HepG2 (cell line): ENCODE data around the gene TMEM14A. TPM values are rescaled to one million over a fixed set of nuclear protein-coding genes. Genes with fewer than 3 reads are reported as not detected.

ENCODE experiments used
- ATM ChIP-seq: fragments of 450-650 bp; IDR thresholded peaks from 2 replicates; pipeline ENCODE4 v1.7.1; 2017; ENCODE audit warnings: mild to moderate bottlenecking, borderline replicate concordance
- CBX5 ChIP-seq: sonication (generic); formaldehyde crosslinking; IDR thresholded peaks from 2 replicates; pipeline ENCODE4 v1.4.0; 2020; ENCODE audit warnings: missing genetic modification reagents, borderline replicate concordance
- HES4 ChIP-seq: sonication (generic); formaldehyde crosslinking; IDR thresholded peaks from 2 replicates; pipeline ENCODE4 v1.9.0; 2021; ENCODE audit warnings: mild to moderate bottlenecking, missing genetic modification reagents, borderline replicate concordance
- IKZF1 ChIP-seq: fragments of 450-650 bp; IDR thresholded peaks from 2 replicates; pipeline ENCODE4 v1.7.1; 2016
- KLF12 ChIP-seq: sonication (generic); formaldehyde crosslinking; IDR thresholded peaks from 2 replicates; pipeline ENCODE4 v1.4.0; 2020; ENCODE audit warnings: missing genetic modification reagents, borderline replicate concordance
- LRRFIP1 ChIP-seq: sonication (generic); formaldehyde crosslinking; conservative IDR thresholded peaks from 2 replicates; pipeline ENCODE4 v1.4.0; 2020; ENCODE audit warnings: missing genetic modification reagents
- MAFF ChIP-seq: IDR thresholded peaks from 2 replicates; pipeline ENCODE4 v1.6.1; 2011; ENCODE audit warnings: low read depth, low read length, improper control_type of control experiment
- MAZ ChIP-seq, 2 experiments: sonication (generic) in 1 of 2; formaldehyde crosslinking in 1 of 2; IDR thresholded peaks; 2 replicates each; pipeline versions ENCODE4 v1.5.0 to v1.6.1; 2012 to 2020; ENCODE audit warnings: low read depth in 2 of 2, mild to moderate bottlenecking in 2 of 2, borderline replicate concordance in 1 of 2, improper control_type of control experiment in 1 of 2, low read length in 1 of 2, missing genetic modification reagents in 1 of 2, moderate library complexity in 1 of 2
- NR2C2 ChIP-seq: sonication (generic); formaldehyde crosslinking; IDR thresholded peaks from 2 replicates; pipeline ENCODE4 v1.4.0; 2020; ENCODE audit warnings: missing genetic modification reagents, mild to moderate bottlenecking, moderate library complexity, borderline replicate concordance
- SNAPC2 ChIP-seq: sonication (generic); formaldehyde crosslinking; IDR thresholded peaks from 2 replicates; pipeline ENCODE4 v1.8.1; 2022; ENCODE audit warnings: mild to moderate bottlenecking, missing genetic modification reagents
- ZNF230 ChIP-seq: sonication (generic); formaldehyde crosslinking; IDR thresholded peaks from 2 replicates; pipeline ENCODE4 v1.4.0; 2020; ENCODE audit warnings: mild to moderate bottlenecking, missing genetic modification reagents
- ZNF253 ChIP-seq: sonication (generic); formaldehyde crosslinking; IDR thresholded peaks from 2 replicates; pipeline ENCODE4 v1.8.0; 2022; ENCODE audit warnings: mild to moderate bottlenecking, missing genetic modification reagents, borderline replicate concordance
- ZNF468 ChIP-seq: sonication (generic); formaldehyde crosslinking; IDR thresholded peaks from 2 replicates; pipeline ENCODE4 v1.8.0; 2022; ENCODE audit warnings: mild to moderate bottlenecking, moderate library complexity, missing genetic modification reagents
- ZNF512 ChIP-seq: sonication (generic); formaldehyde crosslinking; IDR thresholded peaks from 2 replicates; pipeline ENCODE4 v1.4.0; 2020; ENCODE audit warnings: mild to moderate bottlenecking, missing genetic modification reagents
- ZNF546 ChIP-seq: sonication (generic); formaldehyde crosslinking; conservative IDR thresholded peaks from 2 replicates; pipeline ENCODE4 v1.8.1; 2023; ENCODE audit warnings: mild to moderate bottlenecking, missing genetic modification reagents
- ZNF569 ChIP-seq: sonication (generic); formaldehyde crosslinking; IDR thresholded peaks from 2 replicates; pipeline ENCODE4 v1.5.0; 2020; ENCODE audit warnings: mild to moderate bottlenecking, missing genetic modification reagents, moderate library complexity, borderline replicate concordance
- ZNF879 ChIP-seq: sonication (generic); formaldehyde crosslinking; IDR thresholded peaks from 2 replicates; pipeline ENCODE4 v1.8.1; 2023; ENCODE audit warnings: missing genetic modification reagents
- polyA plus RNA-seq, 8 experiments: library from polyadenylated mRNA; depleted of rRNA in 3 of 8; stranded (reverse) in 7 of 8; unstranded in 1 of 8; fragments of >200 nt; fragmentation: Illumina TruSeq in 4 of 8; extraction: Trizol in 4 of 8; gene quantifications; 2 replicates each; pipeline versions ENCODE4 v1.2.1 to v1.2.3, GENCODE V29; 2011 to 2016; ENCODE audit warnings: low read depth in 4 of 8, missing spikeins in 1 of 8, mixed read lengths in 1 of 8; ENCODE audit not compliant: insufficient read depth in 1 of 8
- total RNA-seq, 5 experiments: library from RNA; depleted of rRNA; stranded (reverse); fragments of >200 nt; fragmentation: Illumina TruSeq; extraction: Trizol; gene quantifications; 2 replicates each; pipeline ENCODE4 v1.2.3, GENCODE V29; 2016; ENCODE audit warnings: low read depth in 1 of 5
- TF ChIP-seq, protein P1 (sequence below): sonication (generic); formaldehyde crosslinking; IDR thresholded peaks from 2 replicates; pipeline ENCODE4 v1.8.0; 2022; ENCODE audit warnings: missing genetic modification reagents, mild to moderate bottlenecking, moderate library complexity, borderline replicate concordance
- TF ChIP-seq, protein P2 (sequence below): sonication (generic); IDR thresholded peaks from 2 replicates; pipeline ENCODE4 v1.6.1; 2016; ENCODE audit warnings: low read depth, borderline replicate concordance
- TF ChIP-seq, protein P3 (sequence below): sonication (generic); formaldehyde crosslinking; IDR thresholded peaks from 2 replicates; pipeline ENCODE4 v1.8.1; 2022; ENCODE audit warnings: low read depth, mild to moderate bottlenecking, missing genetic modification reagents

The TMEM14A gene
- total and polyA plus RNA-seq, 2 of the 13 experiments (the other 11 are each of a cell fraction or from before 2014, with no cell fraction given), result 24.6 to 73.7 TPM

DNA sequence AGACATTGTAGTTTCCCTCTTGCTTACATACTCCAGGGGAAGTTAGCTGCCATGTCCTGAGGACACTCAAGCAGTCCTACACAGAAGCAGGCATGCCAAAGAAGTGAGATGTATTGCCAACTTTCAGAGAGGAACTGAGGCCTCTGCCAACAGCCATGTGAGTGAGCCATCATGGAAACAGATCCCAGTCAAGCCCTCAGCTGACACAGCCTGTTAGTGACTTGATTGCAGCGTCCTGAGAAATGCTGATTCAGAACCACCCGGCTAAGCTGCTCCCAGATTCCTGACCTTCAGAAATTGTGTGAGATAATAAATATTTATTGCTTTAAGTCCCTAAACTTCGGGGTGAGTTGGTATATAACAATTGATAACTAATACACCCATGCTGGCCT is 54.2 kb downstream of the TMEM14A start (continued):
- TF ChIP-seq ZNF569 (CRISPR knock-in tag) (no peak), ZNF512 (no peak), LRRFIP1 (no peak), ZNF253 (no peak), KLF12 (CRISPR knock-in tag) (no peak), ZNF468 (CRISPR knock-in tag) (no peak), CBX5 (no peak), SNAPC2 (CRISPR knock-in tag) (peak; percentile 14; the same call in 1 of the 2 replicates), ZNF879 (CRISPR knock-in tag) (no peak), ZNF230 (CRISPR knock-in tag) (no peak), ZNF546 (no peak), NR2C2 (CRISPR knock-in tag) (no peak), MAZ (IDR thresholded peaks at IDR 0.05; ENCODE audit: borderline replicate concordance, low read depth, low read length) (no peak), MAZ (CRISPR knock-in tag; IDR thresholded peaks at IDR 0.05; ENCODE audit: low read depth) (no peak), ATM (no peak), HES4 (CRISPR knock-in tag) (no peak), IKZF1 (no peak), MAFF (peak; percentile 80)
- TF ChIP-seq, protein P1, sequence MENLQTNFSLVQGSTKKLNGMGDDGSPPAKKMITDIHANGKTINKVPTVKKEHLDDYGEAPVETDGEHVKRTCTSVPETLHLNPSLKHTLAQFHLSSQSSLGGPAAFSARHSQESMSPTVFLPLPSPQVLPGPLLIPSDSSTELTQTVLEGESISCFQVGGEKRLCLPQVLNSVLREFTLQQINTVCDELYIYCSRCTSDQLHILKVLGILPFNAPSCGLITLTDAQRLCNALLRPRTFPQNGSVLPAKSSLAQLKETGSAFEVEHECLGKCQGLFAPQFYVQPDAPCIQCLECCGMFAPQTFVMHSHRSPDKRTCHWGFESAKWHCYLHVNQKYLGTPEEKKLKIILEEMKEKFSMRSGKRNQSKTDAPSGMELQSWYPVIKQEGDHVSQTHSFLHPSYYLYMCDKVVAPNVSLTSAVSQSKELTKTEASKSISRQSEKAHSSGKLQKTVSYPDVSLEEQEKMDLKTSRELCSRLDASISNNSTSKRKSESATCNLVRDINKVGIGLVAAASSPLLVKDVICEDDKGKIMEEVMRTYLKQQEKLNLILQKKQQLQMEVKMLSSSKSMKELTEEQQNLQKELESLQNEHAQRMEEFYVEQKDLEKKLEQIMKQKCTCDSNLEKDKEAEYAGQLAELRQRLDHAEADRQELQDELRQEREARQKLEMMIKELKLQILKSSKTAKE, result no peak
- TF ChIP-seq, protein P2, sequence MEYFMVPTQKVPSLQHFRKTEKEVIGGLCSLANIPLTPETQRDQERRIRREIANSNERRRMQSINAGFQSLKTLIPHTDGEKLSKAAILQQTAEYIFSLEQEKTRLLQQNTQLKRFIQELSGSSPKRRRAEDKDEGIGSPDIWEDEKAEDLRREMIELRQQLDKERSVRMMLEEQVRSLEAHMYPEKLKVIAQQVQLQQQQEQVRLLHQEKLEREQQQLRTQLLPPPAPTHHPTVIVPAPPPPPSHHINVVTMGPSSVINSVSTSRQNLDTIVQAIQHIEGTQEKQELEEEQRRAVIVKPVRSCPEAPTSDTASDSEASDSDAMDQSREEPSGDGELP, result peak; percentile 10; the same call in 1 of the 2 replicates
- TF ChIP-seq, protein P3, sequence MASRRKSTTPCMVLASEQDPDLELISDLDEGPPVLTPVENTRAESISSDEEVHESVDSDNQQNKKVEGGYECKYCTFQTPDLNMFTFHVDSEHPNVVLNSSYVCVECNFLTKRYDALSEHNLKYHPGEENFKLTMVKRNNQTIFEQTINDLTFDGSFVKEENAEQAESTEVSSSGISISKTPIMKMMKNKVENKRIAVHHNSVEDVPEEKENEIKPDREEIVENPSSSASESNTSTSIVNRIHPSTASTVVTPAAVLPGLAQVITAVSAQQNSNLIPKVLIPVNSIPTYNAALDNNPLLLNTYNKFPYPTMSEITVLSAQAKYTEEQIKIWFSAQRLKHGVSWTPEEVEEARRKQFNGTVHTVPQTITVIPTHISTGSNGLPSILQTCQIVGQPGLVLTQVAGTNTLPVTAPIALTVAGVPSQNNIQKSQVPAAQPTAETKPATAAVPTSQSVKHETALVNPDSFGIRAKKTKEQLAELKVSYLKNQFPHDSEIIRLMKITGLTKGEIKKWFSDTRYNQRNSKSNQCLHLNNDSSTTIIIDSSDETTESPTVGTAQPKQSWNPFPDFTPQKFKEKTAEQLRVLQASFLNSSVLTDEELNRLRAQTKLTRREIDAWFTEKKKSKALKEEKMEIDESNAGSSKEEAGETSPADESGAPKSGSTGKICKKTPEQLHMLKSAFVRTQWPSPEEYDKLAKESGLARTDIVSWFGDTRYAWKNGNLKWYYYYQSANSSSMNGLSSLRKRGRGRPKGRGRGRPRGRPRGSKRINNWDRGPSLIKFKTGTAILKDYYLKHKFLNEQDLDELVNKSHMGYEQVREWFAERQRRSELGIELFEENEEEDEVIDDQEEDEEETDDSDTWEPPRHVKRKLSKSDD (CRISPR knock-in tag), result no peak
